Measurements from ENCODE around the gene MACROD2. TPM values are rescaled to one million over a fixed set of nuclear protein-coding genes. Genes with fewer than 3 reads are reported as not detected.

Gene MACROD2
- total RNA-seq, 1 experiment from 2014 or later, result 1.6 TPM

DNA sequence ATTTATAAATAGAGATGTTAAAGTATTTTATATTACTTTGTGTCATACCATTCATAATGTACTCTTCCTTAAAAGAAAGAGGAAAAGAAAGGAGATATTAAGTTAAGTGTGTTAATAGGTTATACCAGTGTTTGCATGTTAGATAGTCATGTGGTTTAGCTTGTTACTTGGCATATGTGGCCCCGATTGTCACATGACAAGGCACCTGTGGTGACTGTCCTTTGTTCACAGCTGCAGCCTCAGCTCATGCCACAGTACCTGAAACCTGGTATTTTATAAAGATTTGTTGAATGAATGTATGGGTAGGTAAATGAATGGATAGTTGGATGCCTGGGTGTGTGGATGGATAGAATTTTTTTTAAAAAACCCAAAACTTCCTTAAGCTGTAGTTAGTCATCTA lies 648.2 kb downstream of the MACROD2 start:
- H2BK20ac ChIP-seq (ENCODE audit: low read depth, low read length, poor library complexity, severe bottlenecking), result no peak overlapping the region
- Mint-ChIP-seq H3K4me1 (peaks cover 2 to 3% of the 10 kb centered on the region in 2 experiments; a peak in 1 of 4 replicates), H3K27ac (no peak overlapping the region), H3K27me3 (ENCODE audit: low read depth) (no peaks in the 10 kb centered on the region), H3K36me3 (ENCODE audit: insufficient read depth in 1 of 3, low read depth in 3 of 3) (peaks cover 0 to 14% (median 5%) of the 10 kb centered on the region in 3 experiments; a peak in 5 of 7 replicates), H3K4me3 (no peak overlapping the region), H3K9me3 (peaks cover 12 to 15% of the 10 kb centered on the region in 2 experiments; a peak in 4 of 5 replicates)
- H3K56ac ChIP-seq (ENCODE audit: insufficient read length, low read depth, low read length), result no peak overlapping the region
- TF ChIP-seq, protein P1, sequence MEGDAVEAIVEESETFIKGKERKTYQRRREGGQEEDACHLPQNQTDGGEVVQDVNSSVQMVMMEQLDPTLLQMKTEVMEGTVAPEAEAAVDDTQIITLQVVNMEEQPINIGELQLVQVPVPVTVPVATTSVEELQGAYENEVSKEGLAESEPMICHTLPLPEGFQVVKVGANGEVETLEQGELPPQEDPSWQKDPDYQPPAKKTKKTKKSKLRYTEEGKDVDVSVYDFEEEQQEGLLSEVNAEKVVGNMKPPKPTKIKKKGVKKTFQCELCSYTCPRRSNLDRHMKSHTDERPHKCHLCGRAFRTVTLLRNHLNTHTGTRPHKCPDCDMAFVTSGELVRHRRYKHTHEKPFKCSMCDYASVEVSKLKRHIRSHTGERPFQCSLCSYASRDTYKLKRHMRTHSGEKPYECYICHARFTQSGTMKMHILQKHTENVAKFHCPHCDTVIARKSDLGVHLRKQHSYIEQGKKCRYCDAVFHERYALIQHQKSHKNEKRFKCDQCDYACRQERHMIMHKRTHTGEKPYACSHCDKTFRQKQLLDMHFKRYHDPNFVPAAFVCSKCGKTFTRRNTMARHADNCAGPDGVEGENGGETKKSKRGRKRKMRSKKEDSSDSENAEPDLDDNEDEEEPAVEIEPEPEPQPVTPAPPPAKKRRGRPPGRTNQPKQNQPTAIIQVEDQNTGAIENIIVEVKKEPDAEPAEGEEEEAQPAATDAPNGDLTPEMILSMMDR (conservative IDR thresholded peaks at IDR 0.05), result no peak
- no peak overlapping the region for H2AK5ac ChIP-seq (ENCODE audit: insufficient read length, low read length)
- H3K79me2 ChIP-seq (ENCODE audit: insufficient read depth, low read length), result no peaks in the 10 kb centered on the region
- H3K14ac ChIP-seq (ENCODE audit: insufficient read depth, low read length), result no peak overlapping the region
- H2BK12ac ChIP-seq (ENCODE audit: insufficient read length, low read depth, low read length), result no peak overlapping the region
- H3K9ac ChIP-seq (ENCODE audit: extremely low read depth, insufficient read length, low read length), result no peak overlapping the region
- no peak overlapping the region for H4K5ac ChIP-seq (ENCODE audit: insufficient read length, low read depth, low read length)
- H4K20me1 ChIP-seq (ENCODE audit: control insufficient read depth, insufficient read depth, insufficient read length), result no peaks in the 10 kb centered on the region
- H2BK15ac ChIP-seq (ENCODE audit: low read depth, low read length), result no peak overlapping the region
- H2BK5ac ChIP-seq (ENCODE audit: insufficient read length, low read length), result no peak overlapping the region
- no peaks in the 10 kb centered on the region for H3K27me3 ChIP-seq (ENCODE audit: insufficient read depth, low read length)
- no peak overlapping the region for H3K23ac ChIP-seq (ENCODE audit: insufficient read length, low read depth, low read length)
- DNase-seq, result no peak
- H3K4me2 ChIP-seq (ENCODE audit: insufficient read depth, insufficient read length, low read length), result no peak overlapping the region
- no peaks in the 10 kb centered on the region for H3K23me2 ChIP-seq (ENCODE audit: insufficient read length, low read depth, low read length, poor library complexity, severe bottlenecking)
- no peak overlapping the region for H3K27ac ChIP-seq (ENCODE audit: insufficient read length, low read depth, low read length)
- H2BK120ac ChIP-seq (ENCODE audit: low read depth, low read length, poor library complexity, severe bottlenecking), result no peak overlapping the region
- H4K91ac ChIP-seq (ENCODE audit: insufficient read length, low read depth, low read length), result no peak overlapping the region
- H4K8ac ChIP-seq (replicated peaks; ENCODE audit: insufficient read length, low read depth, low read length), result no peak overlapping the region
- no peak overlapping the region for H2AFZ ChIP-seq (ENCODE audit: low read length)
- no peak overlapping the region for H3K18ac ChIP-seq (ENCODE audit: insufficient read length, low read depth, low read length)
- H3K79me1 ChIP-seq (ENCODE audit: insufficient read depth, low read depth, low read length, poor library complexity, severe bottlenecking), result no peaks in the 10 kb centered on the region
- H3T11ph ChIP-seq (ENCODE audit: low read length), result no peak overlapping the region
- no peaks in the 10 kb centered on the region for H3K4me1 ChIP-seq (ENCODE audit: insufficient read depth, low read length)
- H3K9me3 ChIP-seq (ENCODE audit: control insufficient read depth, low read depth, low read length), result no peaks in the 10 kb centered on the region
- H3K4ac ChIP-seq (ENCODE audit: low read depth, low read length), result no peak overlapping the region
- WGBS (ENCODE audit: extremely low coverage, insufficient read length, low lambda C conversion rate), result no CpG with 5 or more reads among the region's 1 CpG

All from H9 (cell line).